Measurements from ENCODE around the gene KCNQ5.

Gene KCNQ5

GRCh38 chr6:73028124-73028766 is 406.4 kb downstream of the KCNQ5 start:
- DNase-seq: no peak

- no peak for DNase-seq
These were observed 407.1 kb downstream of the KCNQ5 start for GRCh38 chr6:73028893-73029450.

- no peak for DNase-seq
These were observed 408.4 kb downstream of the KCNQ5 start for GRCh38 chr6:73030257-73030656.

- no peak for DNase-seq
These were observed 409.2 kb downstream of the KCNQ5 start for GRCh38 chr6:73030791-73031782.

GRCh38 chr6:73032586-73032985 is 410.7 kb downstream of the KCNQ5 start:
- DNase-seq: no peak

- no peak for DNase-seq
These were observed 414.8 kb downstream of the KCNQ5 start for GRCh38 chr6:73036689-73037088.

- no peak for DNase-seq
These were observed 419.2 kb downstream of the KCNQ5 start for GRCh38 chr6:73041051-73041450.

- no peak for DNase-seq
These were observed 421.0 kb downstream of the KCNQ5 start for GRCh38 chr6:73042892-73043291.

GRCh38 chr6:73043446-73043845 is 421.6 kb downstream of the KCNQ5 start:
- no peak for DNase-seq

- DNase-seq: no peak
These were observed 423.7 kb downstream of the KCNQ5 start for GRCh38 chr6:73045609-73046008.

- no peak for DNase-seq
These were observed 425.9 kb downstream of the KCNQ5 start for GRCh38 chr6:73047801-73048200.

- DNase-seq: no peak
These were observed 428.2 kb downstream of the KCNQ5 start for GRCh38 chr6:73049971-73050594.

GRCh38 chr6:73050706-73051105 is 428.8 kb downstream of the KCNQ5 start:
- DNase-seq: no peak

- DNase-seq: no peak
These were observed 429.3 kb downstream of the KCNQ5 start for GRCh38 chr6:73051147-73051546.

GRCh38 chr6:73054958-73055357 is 433.1 kb downstream of the KCNQ5 start:
- DNase-seq: no peak

GRCh38 chr6:73058736-73059135 is 436.9 kb downstream of the KCNQ5 start:
- DNase-seq: no peak

- no peak for DNase-seq
These were observed 440.3 kb downstream of the KCNQ5 start for GRCh38 chr6:73062130-73062529.

- DNase-seq: no peak
These were observed 441.0 kb downstream of the KCNQ5 start for GRCh38 chr6:73062837-73063236.

GRCh38 chr6:73064266-73064665 is 442.4 kb downstream of the KCNQ5 start:
- no peak for DNase-seq

- no peak for DNase-seq
These were observed 451.4 kb downstream of the KCNQ5 start for GRCh38 chr6:73073238-73073637.

- no peak for DNase-seq
These were observed 452.3 kb downstream of the KCNQ5 start for GRCh38 chr6:73074175-73074574.

GRCh38 chr6:73076211-73076954 is 454.5 kb downstream of the KCNQ5 start:
- no peak for DNase-seq
